Measurements from ENCODE around the gene CPEB4. TPM values are rescaled to one million over a fixed set of nuclear protein-coding genes. Genes with fewer than 3 reads are reported as not detected.

Gene CPEB4
- total RNA-seq, 1 experiment from 2014 or later: 8.7 TPM

- no peaks in the 10 kb centered on the region for H3K9me3 ChIP-seq (ENCODE audit: control insufficient read depth, low read depth, low read length)
- H4K8ac ChIP-seq (replicated peaks; ENCODE audit: insufficient read length, low read depth, low read length): peak overlapping the region; percentile 97
- peak overlapping the region; percentile 71 to 79 for H3K4me3 Mint-ChIP-seq
- peak overlapping the region; percentile 96; the same call in 1 of the 2 replicates for H3K14ac ChIP-seq (ENCODE audit: insufficient read depth, low read length)
- no peak overlapping the region for H2AFZ ChIP-seq (ENCODE audit: low read length)
- no peak overlapping the region for H2BK15ac ChIP-seq (ENCODE audit: low read depth, low read length)
- H3T11ph ChIP-seq (ENCODE audit: low read length): peak overlapping the region; percentile 100
- peaks cover 12% of the 10 kb centered on the region; the same call in 1 of the 2 replicates for H3K4me1 ChIP-seq (ENCODE audit: insufficient read depth, low read length)
- H4K5ac ChIP-seq (ENCODE audit: insufficient read length, low read depth, low read length): peak overlapping the region; percentile 76
- peak overlapping the region; percentile 98 for H2BK5ac ChIP-seq (ENCODE audit: insufficient read length, low read length)
- H4K20me1 ChIP-seq (ENCODE audit: control insufficient read depth, insufficient read depth, insufficient read length): no peaks in the 10 kb centered on the region
- peak overlapping the region; percentile 93 for H2BK120ac ChIP-seq (ENCODE audit: low read depth, low read length, poor library complexity, severe bottlenecking)
- peak overlapping the region; percentile 55 for H2BK12ac ChIP-seq (ENCODE audit: insufficient read length, low read depth, low read length)
- peak overlapping the region; percentile 99 for H3K27ac Mint-ChIP-seq
- H2BK20ac ChIP-seq (ENCODE audit: low read depth, low read length, poor library complexity, severe bottlenecking): peak overlapping the region; percentile 99
- DNase-seq: no peak
- peak overlapping the region; percentile 99 for H4K91ac ChIP-seq (ENCODE audit: insufficient read length, low read depth, low read length)
- H3K4ac ChIP-seq (ENCODE audit: low read depth, low read length): peak overlapping the region; percentile 97
- H3K4me1 Mint-ChIP-seq: peaks cover 39 to 40% of the 10 kb centered on the region in 2 experiments
- peak overlapping the region; percentile 95 for H3K9ac ChIP-seq (ENCODE audit: extremely low read depth, insufficient read length, low read length)
- H3K36me3 Mint-ChIP-seq (ENCODE audit: insufficient read depth in 1 of 3, low read depth in 3 of 3): no peaks in the 10 kb centered on the region
- H3K79me1 ChIP-seq (ENCODE audit: insufficient read depth, low read depth, low read length, poor library complexity, severe bottlenecking): no peaks in the 10 kb centered on the region
- H3K18ac ChIP-seq (ENCODE audit: insufficient read length, low read depth, low read length): peak overlapping the region; percentile 99
- no peaks in the 10 kb centered on the region for H3K9me3 Mint-ChIP-seq
- H2AK5ac ChIP-seq (ENCODE audit: insufficient read length, low read length): peak overlapping the region; percentile 100
- H3K79me2 ChIP-seq (ENCODE audit: insufficient read depth, low read length): no peaks in the 10 kb centered on the region
- no peaks in the 10 kb centered on the region for H3K23me2 ChIP-seq (ENCODE audit: insufficient read length, low read depth, low read length, poor library complexity, severe bottlenecking)
- no peak for TF ChIP-seq CTCF (conservative IDR thresholded peaks at IDR 0.05)
- H3K27me3 ChIP-seq (ENCODE audit: insufficient read depth, low read length): no peaks in the 10 kb centered on the region
- H3K4me2 ChIP-seq (ENCODE audit: insufficient read depth, insufficient read length, low read length): peak overlapping the region; percentile 87
- no CpG with 5 or more reads among the region's 10 CpGs for WGBS (ENCODE audit: extremely low coverage, insufficient read length, low lambda C conversion rate)
- peak overlapping the region; percentile 21 for H3K56ac ChIP-seq (ENCODE audit: insufficient read length, low read depth, low read length)
- peak overlapping the region; percentile 100 for H3K27ac ChIP-seq (ENCODE audit: insufficient read length, low read depth, low read length)
- H3K27me3 Mint-ChIP-seq (ENCODE audit: low read depth): no peaks in the 10 kb centered on the region; the same call in 1 of the 2 replicates
- no peak overlapping the region for H3K23ac ChIP-seq (ENCODE audit: insufficient read length, low read depth, low read length)
Measured at GRCh38 chr5:173963182-173963838, 75.2 kb downstream of the CPEB4 start.

All from H9 (cell line).